Rectal smooth muscle tissue (tissue), 1 donor: ENCODE data around the gene SLC38A5.
A peak's percentile ranks its signal among the peaks of the same experiment; 100 is the strongest.

Experiments
- H3K27ac ChIP-seq: one replicate; pipeline ENCODE4 v1.7.0; 2013; ENCODE audit warnings: low read depth, low read length, inconsistent platforms
- H3K27me3 ChIP-seq: one replicate; pipeline ENCODE4 v1.7.0; 2013; ENCODE audit warnings: low read length; ENCODE audit not compliant: control insufficient read depth, insufficient read depth
- H3K36me3 ChIP-seq: one replicate; pipeline ENCODE4 v1.7.0; 2013; ENCODE audit warnings: low read length; ENCODE audit not compliant: control insufficient read depth, insufficient read depth
- H3K4me1 ChIP-seq: one replicate; pipeline ENCODE4 v1.7.0; 2013; ENCODE audit warnings: low read length; ENCODE audit not compliant: control insufficient read depth, insufficient read depth
- H3K4me3 ChIP-seq: one replicate; pipeline ENCODE4 v1.7.0; 2013; ENCODE audit warnings: low read length
- H3K9ac ChIP-seq: one replicate; pipeline ENCODE4 v1.7.0; 2013; ENCODE audit warnings: low read length

Gene SLC38A5

GRCh38 chrX:48508400-48509244 is 38.6 kb upstream of the SLC38A5 start, which contains the start of gene PORCN:
TSS of gene PORCN (plus strand) at chrX:48508992. CDS start at chrX:48509821, 829 bp downstream.
- H3K9ac ChIP-seq: peak within 1 kb of the TSS; percentile 64
- H3K36me3 ChIP-seq: no peaks in the 10 kb centered on the region
- H3K27me3 ChIP-seq: no peaks in the 10 kb centered on the region
- H3K4me1 ChIP-seq: no peaks in the 10 kb centered on the region
- H3K27ac ChIP-seq: peak within 1 kb of the TSS; percentile 67
- peak within 1 kb of the TSS; percentile 75 for H3K4me3 ChIP-seq

- Histone ChIP-seq H3K9ac (no peak overlapping the region), H3K36me3 (no peaks in the 10 kb centered on the region), H3K4me3 (no peak overlapping the region), H3K27ac (no peak overlapping the region), H3K4me1 (no peaks in the 10 kb centered on the region), H3K27me3 (peaks cover 3% of the 10 kb centered on the region)
These were observed 37.2 kb upstream of the SLC38A5 start for GRCh38 chrX:48507246-48507645.

- Histone ChIP-seq H3K9ac (no peak overlapping the region), H3K27me3 (peaks cover 3% of the 10 kb centered on the region), H3K36me3 (no peaks in the 10 kb centered on the region), H3K4me1 (no peaks in the 10 kb centered on the region), H3K4me3 (no peak overlapping the region), H3K27ac (no peak overlapping the region)
These were observed 35.4 kb upstream of the SLC38A5 start for GRCh38 chrX:48505481-48505880.

- Histone ChIP-seq H3K27me3 (peaks cover 3% of the 10 kb centered on the region), H3K9ac (no peak overlapping the region), H3K36me3 (no peaks in the 10 kb centered on the region)
These were observed 34.2 kb upstream of the SLC38A5 start for GRCh38 chrX:48504261-48504660.

GRCh38 chrX:48498374-48498809 is 28.3 kb upstream of the SLC38A5 start:
- Histone ChIP-seq H3K4me1 (no peaks in the 10 kb centered on the region), H3K27me3 (peaks cover 3% of the 10 kb centered on the region), H3K36me3 (no peaks in the 10 kb centered on the region), H3K9ac (no peak overlapping the region), H3K4me3 (no peak overlapping the region), H3K27ac (no peak overlapping the region)

More at GRCh38 chrX:48504261-48504660, 34.2 kb upstream of the SLC38A5 start:
- H3K27ac ChIP-seq: no peak overlapping the region
- H3K4me3 ChIP-seq: no peak overlapping the region
- H3K4me1 ChIP-seq: no peaks in the 10 kb centered on the region

GRCh38 chrX:48497871-48498270 is 27.8 kb upstream of the SLC38A5 start:
- H3K36me3 ChIP-seq: no peaks in the 10 kb centered on the region
- H3K9ac ChIP-seq: no peak overlapping the region
- H3K4me3 ChIP-seq: no peak overlapping the region
- H3K27ac ChIP-seq: no peak overlapping the region
- H3K27me3 ChIP-seq: peaks cover 1% of the 10 kb centered on the region
- no peaks in the 10 kb centered on the region for H3K4me1 ChIP-seq

- Histone ChIP-seq H3K9ac (no peak overlapping the region), H3K27ac (no peak overlapping the region), H3K4me3 (no peak overlapping the region), H3K36me3 (no peaks in the 10 kb centered on the region), H3K4me1 (no peaks in the 10 kb centered on the region), H3K27me3 (no peaks in the 10 kb centered on the region)
These were observed 26.6 kb upstream of the SLC38A5 start for GRCh38 chrX:48496660-48497059.

GRCh38 chrX:48493890-48494364 is 23.9 kb upstream of the SLC38A5 start:
- Histone ChIP-seq H3K4me1 (no peaks in the 10 kb centered on the region), H3K9ac (no peak overlapping the region), H3K27ac (no peak overlapping the region), H3K36me3 (no peaks in the 10 kb centered on the region), H3K27me3 (no peaks in the 10 kb centered on the region), H3K4me3 (no peak overlapping the region)

GRCh38 chrX:48492293-48492910 is 22.3 kb upstream of the SLC38A5 start:
- H3K4me1 ChIP-seq: no peaks in the 10 kb centered on the region
- no peaks in the 10 kb centered on the region for H3K36me3 ChIP-seq
- no peak overlapping the region for H3K4me3 ChIP-seq
- H3K9ac ChIP-seq: no peak overlapping the region
- H3K27ac ChIP-seq: no peak overlapping the region
- no peaks in the 10 kb centered on the region for H3K27me3 ChIP-seq

- no peak overlapping the region for H3K27ac ChIP-seq
- no peaks in the 10 kb centered on the region for H3K4me1 ChIP-seq
- H3K9ac ChIP-seq: no peak overlapping the region
- H3K36me3 ChIP-seq: no peaks in the 10 kb centered on the region
- no peaks in the 10 kb centered on the region for H3K27me3 ChIP-seq
- no peak overlapping the region for H3K4me3 ChIP-seq
These were observed 21.7 kb upstream of the SLC38A5 start for GRCh38 chrX:48491809-48492208.

- H3K4me3 ChIP-seq: no peak overlapping the region
- H3K27me3 ChIP-seq: no peaks in the 10 kb centered on the region
- H3K36me3 ChIP-seq: no peaks in the 10 kb centered on the region
- H3K27ac ChIP-seq: no peak overlapping the region
- no peaks in the 10 kb centered on the region for H3K4me1 ChIP-seq
- H3K9ac ChIP-seq: no peak overlapping the region
These were observed 20.6 kb upstream of the SLC38A5 start for GRCh38 chrX:48490661-48491060.

- no peaks in the 10 kb centered on the region for H3K27me3 ChIP-seq
- no peak overlapping the region for H3K9ac ChIP-seq
- no peaks in the 10 kb centered on the region for H3K36me3 ChIP-seq
- no peaks in the 10 kb centered on the region for H3K4me1 ChIP-seq
- H3K27ac ChIP-seq: no peak overlapping the region
- no peak overlapping the region for H3K4me3 ChIP-seq
These were observed 19.8 kb upstream of the SLC38A5 start for GRCh38 chrX:48489892-48490291.
